DOHH2 (cell line): ENCODE results near the gene MRFAP1.

Experiments used
- H3F3A ChIP-seq: fragments of 200-600 bp; sonication (generic), shearing (Covaris generic); 2 replicates; pipeline ENCODE4 v1.6.0; 2016; ENCODE audit warnings: antibody characterized with exemption, mild to moderate bottlenecking; ENCODE audit not compliant: control insufficient read depth, insufficient read depth
- H3K27ac ChIP-seq: fragments of 200-600 bp; sonication (generic); 2 replicates; pipeline ENCODE4 v1.5.1; 2014; ENCODE audit warnings: low read depth, mild to moderate bottlenecking, low read length, moderate library complexity
- H3K27me3 ChIP-seq: fragments of 200-600 bp; sonication (generic); 2 replicates; pipeline ENCODE4 v1.6.1; 2014; ENCODE audit warnings: mild to moderate bottlenecking, low read length, mixed read lengths; ENCODE audit not compliant: control insufficient read depth
- H3K36me3 ChIP-seq: fragments of 200-600 bp; sonication (generic); 2 replicates; pipeline ENCODE4 v1.6.1; 2014; ENCODE audit warnings: mild to moderate bottlenecking, low read length, moderate library complexity, mixed read lengths; ENCODE audit not compliant: control insufficient read depth
- H3K4me1 ChIP-seq: fragments of 200-600 bp; sonication (generic); 2 replicates; pipeline ENCODE4 v1.6.1; 2014; ENCODE audit warnings: mild to moderate bottlenecking, low read length, mixed read lengths; ENCODE audit not compliant: control insufficient read depth
- H3K4me2 ChIP-seq: fragments of 200-600 bp; sonication (generic); 2 replicates; pipeline ENCODE4 v1.6.0; 2014; ENCODE audit warnings: mild to moderate bottlenecking, low read length, moderate library complexity
- H3K4me3 ChIP-seq: fragments of 200-600 bp; sonication (generic); 2 replicates; pipeline ENCODE4 v1.5.1; 2014; ENCODE audit warnings: mild to moderate bottlenecking, low read length, mixed read lengths
- H3K79me2 ChIP-seq: fragments of 200-600 bp; sonication (generic); 2 replicates; pipeline ENCODE4 v1.6.1; 2014; ENCODE audit warnings: mild to moderate bottlenecking, low read length, mixed read lengths; ENCODE audit not compliant: control insufficient read depth
- H3K9me2 ChIP-seq: fragments of 200-600 bp; sonication (generic); replicated peaks from 2 replicates; pipeline ENCODE4 v1.6.1; 2014; ENCODE audit warnings: mild to moderate bottlenecking, low read length, mixed read lengths; ENCODE audit not compliant: control insufficient read depth
- H3K9me3 ChIP-seq: fragments of 200-600 bp; sonication (generic); 2 replicates; pipeline ENCODE4 v1.6.1; 2014; ENCODE audit warnings: antibody characterized with exemption, low read length, mixed read lengths; ENCODE audit not compliant: control insufficient read depth, insufficient read depth
- H4K20me1 ChIP-seq: fragments of 200-600 bp; sonication (generic); 2 replicates; pipeline ENCODE4 v1.6.0; 2014; ENCODE audit warnings: low read depth, mild to moderate bottlenecking, antibody characterized with exemption, low read length, moderate library complexity; ENCODE audit not compliant: control insufficient read depth, insufficient read depth
- EZH2phosphoT487 ChIP-seq: fragments of 200-600 bp; sonication (generic); IDR thresholded peaks from 2 replicates; pipeline ENCODE4 v1.6.1; 2017; ENCODE audit warnings: borderline replicate concordance, mild to moderate bottlenecking, antibody characterized with exemption, low read length, moderate library complexity, mixed read lengths
- TF ChIP-seq, protein P1 (sequence below): fragments of 200-600 bp; sonication (generic); IDR thresholded peaks from one replicate; pipeline ENCODE4 v1.5.1; 2014; ENCODE audit warnings: antibody characterized with exemption, mild to moderate bottlenecking, low read depth, low read length; ENCODE audit not compliant: poor library complexity, severe bottlenecking

Gene MRFAP1

DNA sequence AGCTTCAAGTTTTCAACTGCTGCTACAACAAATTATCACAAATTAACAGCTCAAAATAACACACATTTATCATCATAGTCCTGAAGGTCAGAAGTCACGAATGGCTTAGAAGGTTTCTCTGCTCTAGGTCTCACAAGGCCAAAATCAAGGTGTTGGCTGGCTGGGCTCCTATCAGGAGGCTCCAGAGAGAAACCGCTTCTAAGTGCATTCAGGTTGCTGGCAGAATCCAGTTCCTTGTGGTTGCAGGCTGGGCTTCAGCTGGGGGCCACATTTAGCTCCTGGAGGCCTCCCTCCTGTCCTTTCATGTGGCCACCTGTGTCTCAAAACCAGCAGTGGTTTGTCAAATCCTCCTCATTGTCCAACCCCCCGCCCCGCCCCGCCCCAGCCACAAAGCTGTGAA, 15.4 kb downstream of the MRFAP1 start:
- TF ChIP-seq, protein P1, sequence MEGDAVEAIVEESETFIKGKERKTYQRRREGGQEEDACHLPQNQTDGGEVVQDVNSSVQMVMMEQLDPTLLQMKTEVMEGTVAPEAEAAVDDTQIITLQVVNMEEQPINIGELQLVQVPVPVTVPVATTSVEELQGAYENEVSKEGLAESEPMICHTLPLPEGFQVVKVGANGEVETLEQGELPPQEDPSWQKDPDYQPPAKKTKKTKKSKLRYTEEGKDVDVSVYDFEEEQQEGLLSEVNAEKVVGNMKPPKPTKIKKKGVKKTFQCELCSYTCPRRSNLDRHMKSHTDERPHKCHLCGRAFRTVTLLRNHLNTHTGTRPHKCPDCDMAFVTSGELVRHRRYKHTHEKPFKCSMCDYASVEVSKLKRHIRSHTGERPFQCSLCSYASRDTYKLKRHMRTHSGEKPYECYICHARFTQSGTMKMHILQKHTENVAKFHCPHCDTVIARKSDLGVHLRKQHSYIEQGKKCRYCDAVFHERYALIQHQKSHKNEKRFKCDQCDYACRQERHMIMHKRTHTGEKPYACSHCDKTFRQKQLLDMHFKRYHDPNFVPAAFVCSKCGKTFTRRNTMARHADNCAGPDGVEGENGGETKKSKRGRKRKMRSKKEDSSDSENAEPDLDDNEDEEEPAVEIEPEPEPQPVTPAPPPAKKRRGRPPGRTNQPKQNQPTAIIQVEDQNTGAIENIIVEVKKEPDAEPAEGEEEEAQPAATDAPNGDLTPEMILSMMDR, result no peak
- H3K79me2 ChIP-seq, result no peaks in the 10 kb centered on the region
- H3K36me3 ChIP-seq, result no peaks in the 10 kb centered on the region
- no peaks in the 10 kb centered on the region for H3K4me1 ChIP-seq
- no peaks in the 10 kb centered on the region for H3K9me3 ChIP-seq
- H3K9me2 ChIP-seq, result no peaks in the 10 kb centered on the region
- no peak overlapping the region for H3K4me3 ChIP-seq
- no peak overlapping the region for H3K4me2 ChIP-seq
- no peak overlapping the region for H3K27ac ChIP-seq
- H3K27me3 ChIP-seq, result peaks cover 11% of the 10 kb centered on the region
- H3F3A ChIP-seq, result no peaks in the 10 kb centered on the region
- H4K20me1 ChIP-seq, result no peaks in the 10 kb centered on the region

DNA sequence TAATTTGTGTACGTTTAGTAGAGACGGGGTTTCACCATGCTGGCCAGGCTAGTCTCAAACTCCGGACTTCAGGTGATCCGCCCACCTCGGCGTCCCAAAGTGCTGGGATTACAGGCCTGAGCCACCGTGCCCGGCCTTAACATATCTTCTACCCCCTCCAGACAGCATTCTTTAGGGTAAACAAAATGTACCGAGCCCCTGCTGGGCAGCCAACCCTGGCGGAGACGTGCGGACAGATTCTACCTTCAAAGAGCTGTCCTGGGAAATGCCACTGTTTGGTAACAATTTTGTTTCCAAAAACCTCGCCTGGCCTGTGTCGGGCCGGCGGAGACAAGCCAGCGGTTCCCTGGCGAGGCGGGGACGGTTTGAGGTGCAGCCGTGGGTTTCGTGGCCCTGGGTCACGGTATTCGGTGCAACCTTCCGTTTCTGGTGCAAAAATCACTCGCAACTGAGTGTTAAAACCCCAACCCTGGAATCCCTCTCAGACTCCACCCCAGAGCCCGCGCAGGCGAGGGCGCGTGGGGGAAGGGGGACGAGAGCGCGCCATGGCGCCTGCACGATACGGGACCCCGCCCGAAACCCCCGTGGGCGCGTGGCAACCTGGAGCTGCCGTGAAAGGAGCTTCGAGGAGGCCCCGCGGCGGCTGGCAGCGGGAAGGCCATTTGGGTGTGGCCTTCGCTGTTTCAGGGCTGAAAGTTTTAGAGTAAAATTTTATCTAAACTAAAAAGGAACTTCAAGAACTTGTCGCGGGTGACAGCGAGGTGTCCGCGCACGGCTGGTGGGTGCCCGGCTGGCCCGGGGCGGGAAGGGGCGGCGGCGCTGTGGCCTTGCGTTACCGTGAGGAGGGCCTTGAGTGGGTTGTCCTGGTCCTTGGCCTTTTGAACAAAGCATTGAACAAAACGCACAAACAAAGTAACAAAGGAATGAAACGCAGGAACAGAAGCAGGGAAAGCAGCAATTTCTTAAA, 17.0 kb downstream of the MRFAP1 start:
- H3K9me2 ChIP-seq, result no peaks in the 10 kb centered on the region
- no peak overlapping the region for H3K27ac ChIP-seq

DNA sequence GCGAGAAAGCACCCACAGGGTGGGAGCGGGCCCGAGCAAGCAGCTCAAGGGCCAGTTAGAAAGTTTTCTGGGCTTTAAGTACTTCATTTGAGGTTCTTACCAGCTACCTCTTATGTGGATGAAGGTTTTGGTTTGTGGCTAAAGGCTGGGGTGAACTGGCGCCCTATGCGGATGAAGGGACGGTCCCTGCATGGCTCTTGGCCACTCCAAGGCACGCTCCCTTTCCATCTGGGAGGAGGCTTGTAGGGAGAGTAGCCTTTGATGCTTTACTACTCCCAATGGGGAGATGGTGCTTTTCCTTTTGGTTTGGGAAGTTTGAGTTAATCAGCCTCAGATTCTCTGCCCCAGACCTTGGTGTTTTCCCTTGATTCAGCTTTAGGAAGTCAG, 17.7 kb downstream of the MRFAP1 start:
- no peaks in the 10 kb centered on the region for H3F3A ChIP-seq
- no peak overlapping the region for H3K4me3 ChIP-seq
- H3K27me3 ChIP-seq, result peaks cover 29% of the 10 kb centered on the region
- H3K9me2 ChIP-seq, result no peaks in the 10 kb centered on the region
- H4K20me1 ChIP-seq, result no peaks in the 10 kb centered on the region
- no peaks in the 10 kb centered on the region for H3K79me2 ChIP-seq
- no peaks in the 10 kb centered on the region for H3K4me1 ChIP-seq
- H3K36me3 ChIP-seq, result no peaks in the 10 kb centered on the region
- no peaks in the 10 kb centered on the region for H3K9me3 ChIP-seq
- TF ChIP-seq EZH2phosphoT487, result no peak
- TF ChIP-seq, protein P1, result no peak
- H3K27ac ChIP-seq, result no peak overlapping the region
- H3K4me2 ChIP-seq, result no peak overlapping the region

More for the DNA sequence above, 17.0 kb downstream of the MRFAP1 start:
- Histone ChIP-seq H3K27me3 (peaks cover 22% of the 10 kb centered on the region), H3K36me3 (no peaks in the 10 kb centered on the region), H3K79me2 (no peaks in the 10 kb centered on the region), H3F3A (no peaks in the 10 kb centered on the region), H3K4me1 (no peaks in the 10 kb centered on the region), H3K4me3 (no peak overlapping the region), H4K20me1 (no peaks in the 10 kb centered on the region), H3K4me2 (no peak overlapping the region), H3K9me3 (no peaks in the 10 kb centered on the region)
- TF ChIP-seq, protein P1, result no peak
- no peak for TF ChIP-seq EZH2phosphoT487
